ENCODE results near the gene LRRN1. TPM values are rescaled to one million over a fixed set of nuclear protein-coding genes. Genes with fewer than 3 reads are reported as not detected.
A peak's percentile ranks its signal among the peaks of the same experiment; 100 is the strongest.

LRRN1 gene
- total and polyA plus RNA-seq, 3 experiments from 2014 or later = 0.23 to 0.80 (median 0.39) TPM

GRCh38 chr3:3776607-3777006 is 22.6 kb upstream of the LRRN1 start:
- Histone ChIP-seq H3K9me3 (ENCODE audit: low read length) (no peaks in the 10 kb centered on the region), H3K27me3 (ENCODE audit: insufficient read depth, low read length, poor library complexity, severe bottlenecking) (no peaks in the 10 kb centered on the region), H3K36me3 (ENCODE audit: insufficient read depth, low read length) (no peaks in the 10 kb centered on the region), H3K4me1 (ENCODE audit: insufficient read depth, low read length) (no peaks in the 10 kb centered on the region), H3K27ac (ENCODE audit: low read depth, low read length) (no peak overlapping the region), H3K4me3 (ENCODE audit: low read length) (no peak overlapping the region)
- no peaks in the 10 kb centered on the region for H3K4me1 Mint-ChIP-seq
- peaks cover 0 to 20% (median 4%) of the 10 kb centered on the region in 5 donors for H3K9me3 Mint-ChIP-seq
- CTCF ChIA-PET = no interaction called here
- peaks cover 0 to 2% of the 10 kb centered on the region in 2 donors for H3K27me3 Mint-ChIP-seq
- DNase-seq = no peak
- no peak overlapping the region for H3K27ac Mint-ChIP-seq
- no peak overlapping the region for H3K4me3 Mint-ChIP-seq
- POLR2A ChIA-PET = no interaction called here
- H3K36me3 Mint-ChIP-seq = peaks cover 4 to 25% (median 7%) of the 10 kb centered on the region in 3 donors

GRCh38 chr3:3778216-3778615 is 21.0 kb upstream of the LRRN1 start:
- Histone ChIP-seq H3K36me3 (ENCODE audit: insufficient read depth, low read length) (no peaks in the 10 kb centered on the region), H3K9me3 (ENCODE audit: low read length) (no peaks in the 10 kb centered on the region), H3K4me3 (ENCODE audit: low read length) (no peak overlapping the region), H3K27ac (ENCODE audit: low read depth, low read length) (no peak overlapping the region), H3K4me1 (ENCODE audit: insufficient read depth, low read length) (no peaks in the 10 kb centered on the region), H3K27me3 (ENCODE audit: insufficient read depth, low read length, poor library complexity, severe bottlenecking) (no peaks in the 10 kb centered on the region)
- Mint-ChIP-seq H3K4me1 (no peaks in the 10 kb centered on the region), H3K4me3 (no peak overlapping the region), H3K9me3 (peaks cover 0 to 20% (median 4%) of the 10 kb centered on the region in 5 donors), H3K27me3 (peaks cover 0 to 2% of the 10 kb centered on the region in 2 donors), H3K36me3 (peaks cover 2 to 25% (median 7%) of the 10 kb centered on the region in 3 donors), H3K27ac (no peak overlapping the region)
- DNase-seq = no peak
- CTCF ChIA-PET = no interaction called here
- POLR2A ChIA-PET = no interaction called here

- H3K27ac Mint-ChIP-seq = peak overlapping the region in 1 of 8 donors; percentile 42
- peaks cover 0 to 20% (median 4%) of the 10 kb centered on the region in 5 donors for H3K9me3 Mint-ChIP-seq
Observed at GRCh38 chr3:3778641-3779270, 20.5 kb upstream of the LRRN1 start.

GRCh38 chr3:3782457-3782856 is 16.8 kb upstream of the LRRN1 start:
- H3K27ac Mint-ChIP-seq = no peak overlapping the region
- H3K9me3 Mint-ChIP-seq = peaks cover 0 to 10% (median 2%) of the 10 kb centered on the region in 5 donors
- no peaks in the 10 kb centered on the region for H3K4me1 ChIP-seq (ENCODE audit: insufficient read depth, low read length)
- H3K4me3 Mint-ChIP-seq = no peak overlapping the region
- no peaks in the 10 kb centered on the region for H3K36me3 ChIP-seq (ENCODE audit: insufficient read depth, low read length)
- no peak overlapping the region for H3K27ac ChIP-seq (ENCODE audit: low read depth, low read length)
- no peaks in the 10 kb centered on the region for H3K9me3 ChIP-seq (ENCODE audit: low read length)
- H3K36me3 Mint-ChIP-seq = peaks cover 0 to 6% (median 0%) of the 10 kb centered on the region in 3 donors
- H3K4me1 Mint-ChIP-seq = no peaks in the 10 kb centered on the region
- H3K27me3 Mint-ChIP-seq = no peaks in the 10 kb centered on the region
- H3K4me3 ChIP-seq (ENCODE audit: low read length) = no peak overlapping the region
- no peak for DNase-seq
- POLR2A ChIA-PET = no interaction called here
- CTCF ChIA-PET = no interaction called here
- no peaks in the 10 kb centered on the region for H3K27me3 ChIP-seq (ENCODE audit: insufficient read depth, low read length, poor library complexity, severe bottlenecking)

More at GRCh38 chr3:3778641-3779270, 20.5 kb upstream of the LRRN1 start:
- peaks cover 2 to 24% (median 7%) of the 10 kb centered on the region in 3 donors for H3K36me3 Mint-ChIP-seq
- Histone ChIP-seq H3K9me3 (ENCODE audit: low read length) (no peaks in the 10 kb centered on the region), H3K4me3 (ENCODE audit: low read length) (no peak overlapping the region), H3K27ac (ENCODE audit: low read depth, low read length) (no peak overlapping the region), H3K4me1 (ENCODE audit: insufficient read depth, low read length) (no peaks in the 10 kb centered on the region), H3K36me3 (ENCODE audit: insufficient read depth, low read length) (no peaks in the 10 kb centered on the region), H3K27me3 (ENCODE audit: insufficient read depth, low read length, poor library complexity, severe bottlenecking) (no peaks in the 10 kb centered on the region)
- ChIA-PET POLR2A (no interaction called here), CTCF (no interaction called here)
- peaks cover 0 to 2% of the 10 kb centered on the region in 2 donors for H3K27me3 Mint-ChIP-seq
- H3K4me1 Mint-ChIP-seq = no peaks in the 10 kb centered on the region
- H3K4me3 Mint-ChIP-seq = no peak overlapping the region
- DNase-seq = no peak

- H3K27ac Mint-ChIP-seq = no peak overlapping the region
- H3K4me3 ChIP-seq (ENCODE audit: low read length) = no peak overlapping the region
- H3K36me3 ChIP-seq (ENCODE audit: insufficient read depth, low read length) = no peaks in the 10 kb centered on the region
- H3K4me1 Mint-ChIP-seq = no peaks in the 10 kb centered on the region
- H3K4me1 ChIP-seq (ENCODE audit: insufficient read depth, low read length) = no peaks in the 10 kb centered on the region
- ChIA-PET POLR2A (no interaction called here), CTCF (no interaction called here)
- H3K9me3 ChIP-seq (ENCODE audit: low read length) = no peaks in the 10 kb centered on the region
- no peak overlapping the region for H3K4me3 Mint-ChIP-seq
- no peak for DNase-seq
- H3K9me3 Mint-ChIP-seq = peaks cover 0 to 11% (median 2%) of the 10 kb centered on the region in 5 donors
- no peaks in the 10 kb centered on the region for H3K27me3 Mint-ChIP-seq
- H3K27ac ChIP-seq (ENCODE audit: low read depth, low read length) = no peak overlapping the region
- no peaks in the 10 kb centered on the region for H3K27me3 ChIP-seq (ENCODE audit: insufficient read depth, low read length, poor library complexity, severe bottlenecking)
- H3K36me3 Mint-ChIP-seq = peaks cover 0 to 6% (median 0%) of the 10 kb centered on the region in 3 donors
Observed at GRCh38 chr3:3783210-3783609, 16.0 kb upstream of the LRRN1 start.

GRCh38 chr3:3783696-3784095 is 15.5 kb upstream of the LRRN1 start:
- DNase-seq = no peak
- Histone ChIP-seq H3K27me3 (ENCODE audit: insufficient read depth, low read length, poor library complexity, severe bottlenecking) (no peaks in the 10 kb centered on the region), H3K27ac (ENCODE audit: low read depth, low read length) (no peak overlapping the region), H3K9me3 (ENCODE audit: low read length) (no peaks in the 10 kb centered on the region), H3K4me3 (ENCODE audit: low read length) (no peak overlapping the region), H3K36me3 (ENCODE audit: insufficient read depth, low read length) (no peaks in the 10 kb centered on the region), H3K4me1 (ENCODE audit: insufficient read depth, low read length) (no peaks in the 10 kb centered on the region)
- Mint-ChIP-seq H3K4me3 (no peak overlapping the region), H3K9me3 (peaks cover 0 to 15% (median 2%) of the 10 kb centered on the region in 5 donors), H3K4me1 (no peaks in the 10 kb centered on the region), H3K27ac (no peak overlapping the region), H3K27me3 (no peaks in the 10 kb centered on the region), H3K36me3 (peaks cover 0 to 6% (median 0%) of the 10 kb centered on the region in 3 donors)
- POLR2A ChIA-PET = no interaction called here
- CTCF ChIA-PET = no interaction called here

- Histone ChIP-seq H3K36me3 (ENCODE audit: insufficient read depth, low read length) (no peaks in the 10 kb centered on the region), H3K4me3 (ENCODE audit: low read length) (no peak overlapping the region), H3K4me1 (ENCODE audit: insufficient read depth, low read length) (no peaks in the 10 kb centered on the region), H3K9me3 (ENCODE audit: low read length) (no peaks in the 10 kb centered on the region), H3K27ac (ENCODE audit: low read depth, low read length) (no peak overlapping the region), H3K27me3 (ENCODE audit: insufficient read depth, low read length, poor library complexity, severe bottlenecking) (no peaks in the 10 kb centered on the region)
- no peak overlapping the region for H3K4me3 Mint-ChIP-seq
- DNase-seq = no peak
- no peaks in the 10 kb centered on the region for H3K4me1 Mint-ChIP-seq
- no peak overlapping the region for H3K27ac Mint-ChIP-seq
- H3K9me3 Mint-ChIP-seq = peaks cover 2 to 20% (median 11%) of the 10 kb centered on the region in 5 donors
- CTCF ChIA-PET = no interaction called here
- POLR2A ChIA-PET = no interaction called here
- H3K36me3 Mint-ChIP-seq = peaks cover 0 to 9% (median 0%) of the 10 kb centered on the region in 3 donors
- H3K27me3 Mint-ChIP-seq = peaks cover 4 to 8% of the 10 kb centered on the region in 2 donors
Observed at GRCh38 chr3:3792391-3792790, 6.8 kb upstream of the LRRN1 start.

GRCh38 chr3:3798631-3799113 is 559 bp upstream of the LRRN1 start:
- Mint-ChIP-seq H3K4me1 (peaks cover 8 to 27% (median 8%) of the 10 kb centered on the region in 3 donors), H3K9me3 (peaks cover 9 to 39% (median 12%) of the 10 kb centered on the region in 5 donors), H3K27ac (peak overlapping the region in 4 of 8 donors; percentile 33 to 88 (median 59)), H3K27me3 (peaks cover 24 to 49% of the 10 kb centered on the region in 2 donors), H3K4me3 (peak overlapping the region; percentile 27 to 89 (median 83)), H3K36me3 (peaks cover 0 to 15% (median 0%) of the 10 kb centered on the region in 3 donors)
- peak overlapping the region; percentile 42 for H3K4me3 ChIP-seq (ENCODE audit: low read length)
- no peaks in the 10 kb centered on the region for H3K9me3 ChIP-seq (ENCODE audit: low read length)
- H3K4me1 ChIP-seq (ENCODE audit: insufficient read depth, low read length) = no peaks in the 10 kb centered on the region
- no peaks in the 10 kb centered on the region for H3K36me3 ChIP-seq (ENCODE audit: insufficient read depth, low read length)
- POLR2A ChIA-PET = no interaction called here
- peak in 3 of 5 donors; percentile 24 to 78 (median 50) for DNase-seq
- H3K27ac ChIP-seq (ENCODE audit: low read depth, low read length) = no peak overlapping the region
- H3K27me3 ChIP-seq (ENCODE audit: insufficient read depth, low read length, poor library complexity, severe bottlenecking) = peaks cover 11% of the 10 kb centered on the region
- CTCF ChIA-PET = no interaction called here
